Effector CD8-positive, alpha-beta T cell (primary cell): ENCODE data around the gene CNTNAP3.
"Not testable (repeated sequence)": the region's sequence is repeated elsewhere in the genome, so short reads cannot be mapped to it uniquely, and the experiment has no call there.

ENCODE experiments used
- DNase-seq: peaks from one replicate; lab custom pipeline; 2025; lab: John Stamatoyannopoulos, UW
- total RNA-seq, 4 experiments: gene quantifications; one replicate each; lab custom pipeline; 2026; lab: John Stamatoyannopoulos, UW

CNTNAP3 gene
- total RNA-seq: 0 to 0.49 (median 0.09) reads per million in 4 experiments

DNA sequence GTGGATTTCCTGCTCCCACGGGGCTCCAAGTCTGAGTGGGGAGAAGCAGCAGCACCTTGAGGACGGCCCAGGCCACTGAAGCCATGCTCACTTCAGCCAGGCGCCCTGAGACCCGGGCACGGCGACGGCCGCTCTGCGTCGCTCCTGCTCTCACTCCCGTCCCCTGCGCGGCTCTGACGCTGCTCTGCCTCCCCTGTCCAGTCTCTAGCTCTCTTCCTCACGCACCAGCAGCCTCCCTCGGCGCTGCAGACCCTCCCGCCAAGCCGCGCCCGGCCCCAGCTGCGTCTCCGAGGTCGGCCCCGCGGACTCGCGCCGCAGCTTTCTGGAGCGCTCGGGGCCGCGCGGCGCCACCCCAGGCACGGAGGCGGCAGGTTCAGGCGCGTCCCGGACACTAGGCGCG is at the start of gene CNTNAP3:
Gene CNTNAP3, minus strand, starts transcription at position 188 of the 400 bp plus-strand sequence. Its CDS starts 103 bp downstream, at position 85.
- DNase-seq: not testable (repeated sequence)

DNA sequence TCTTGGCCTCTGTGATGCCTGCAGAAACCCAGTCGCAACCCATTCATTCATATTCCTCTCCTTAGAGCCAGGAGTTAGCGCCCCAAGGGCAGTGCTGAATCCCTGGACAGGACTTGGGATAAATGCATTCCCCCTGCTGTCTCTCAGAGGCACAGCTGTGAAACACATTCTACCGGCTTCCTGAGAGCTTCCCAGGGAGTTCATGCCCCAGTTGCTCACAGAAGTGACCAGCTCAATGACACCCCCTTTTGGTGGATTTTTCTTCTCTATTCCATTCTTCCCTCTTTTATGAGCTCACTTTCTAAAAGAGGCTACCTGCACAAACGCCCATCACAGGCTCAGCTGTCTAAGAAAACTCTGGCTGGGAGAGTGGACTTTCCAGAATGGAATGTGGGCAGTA is 8.0 kb downstream of the CNTNAP3 start:
- not testable (repeated sequence) for DNase-seq

DNA sequence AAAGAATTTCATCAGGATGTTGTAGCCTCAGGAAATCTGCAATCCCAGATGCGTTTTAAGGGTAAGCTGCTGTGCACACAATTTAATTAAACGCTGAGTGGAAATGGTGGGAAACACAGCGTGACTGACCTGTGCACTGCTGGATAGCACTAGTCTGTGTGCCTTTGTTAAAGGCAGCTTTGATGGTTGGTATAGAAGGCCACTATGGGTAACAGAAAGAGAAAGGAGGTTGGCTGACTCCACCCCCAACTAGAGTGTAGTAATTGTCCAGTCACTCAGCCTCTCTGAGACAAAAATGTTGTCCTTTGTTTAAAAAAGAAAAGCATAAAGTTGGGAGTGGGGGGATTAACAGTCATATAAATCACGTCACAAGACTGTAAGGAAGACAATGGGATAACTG is 45.5 kb downstream of the CNTNAP3 start:
- DNase-seq: not testable (repeated sequence)

DNA sequence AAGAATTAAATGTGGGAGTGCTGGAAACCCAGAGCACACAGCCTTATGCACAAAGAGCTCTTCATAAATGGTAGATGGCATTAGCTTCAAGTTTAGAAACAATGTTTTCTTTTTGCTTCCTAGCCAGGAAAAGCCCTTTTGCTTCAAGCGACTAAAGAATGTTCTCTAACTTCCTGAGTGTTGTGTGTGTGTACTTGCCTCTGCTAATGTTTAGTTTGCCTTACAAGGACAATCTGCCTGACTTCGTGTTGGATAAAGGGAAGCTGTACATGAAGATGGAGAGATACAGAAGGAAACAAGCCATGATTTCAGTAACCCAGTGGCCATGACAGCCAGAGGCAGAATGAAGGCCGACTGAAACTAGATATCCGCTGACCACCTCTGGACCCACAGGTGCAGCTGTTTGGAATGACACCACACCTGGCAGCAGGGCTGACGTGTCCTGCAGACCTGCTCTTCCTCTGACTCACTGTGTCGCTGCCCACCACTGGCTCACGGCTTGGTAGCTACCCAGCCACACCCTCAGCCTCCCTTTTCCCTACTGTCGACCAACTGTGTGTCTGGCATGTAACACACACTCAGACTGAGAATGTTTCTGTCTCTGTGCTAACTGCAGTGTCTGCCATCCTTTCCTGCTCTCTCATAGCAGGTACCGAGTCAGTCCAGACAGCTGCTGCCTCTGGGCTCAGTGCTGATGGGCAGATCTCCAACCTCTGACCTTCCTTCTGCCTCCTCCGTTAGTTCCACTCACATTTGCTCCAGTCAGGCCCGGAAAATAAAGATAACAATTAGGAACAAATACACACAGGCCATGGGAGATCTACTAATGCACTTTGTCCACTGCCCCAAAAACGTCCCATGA is 55.6 kb downstream of the CNTNAP3 start:
- not testable (repeated sequence) for DNase-seq

DNA sequence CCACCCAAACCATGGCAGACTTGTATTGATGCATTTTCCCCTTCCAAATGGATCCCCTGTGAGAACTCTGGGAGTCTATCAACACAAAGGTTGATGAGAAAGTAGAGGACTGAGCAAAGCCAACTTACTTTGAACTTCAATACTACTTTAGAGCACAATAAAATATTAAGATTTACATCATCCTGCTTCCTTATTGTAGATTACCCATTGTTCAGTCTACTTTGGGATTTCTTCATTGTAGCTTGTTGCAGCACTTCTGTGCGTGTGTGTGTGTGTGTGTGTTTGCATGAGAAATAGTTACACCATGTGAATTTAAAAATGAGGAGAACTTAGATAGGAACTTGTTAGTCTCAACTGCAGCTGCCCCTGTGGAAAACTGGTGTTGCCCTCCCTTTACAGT is 72.0 kb downstream of the CNTNAP3 start:
- not testable (repeated sequence) for DNase-seq

DNA sequence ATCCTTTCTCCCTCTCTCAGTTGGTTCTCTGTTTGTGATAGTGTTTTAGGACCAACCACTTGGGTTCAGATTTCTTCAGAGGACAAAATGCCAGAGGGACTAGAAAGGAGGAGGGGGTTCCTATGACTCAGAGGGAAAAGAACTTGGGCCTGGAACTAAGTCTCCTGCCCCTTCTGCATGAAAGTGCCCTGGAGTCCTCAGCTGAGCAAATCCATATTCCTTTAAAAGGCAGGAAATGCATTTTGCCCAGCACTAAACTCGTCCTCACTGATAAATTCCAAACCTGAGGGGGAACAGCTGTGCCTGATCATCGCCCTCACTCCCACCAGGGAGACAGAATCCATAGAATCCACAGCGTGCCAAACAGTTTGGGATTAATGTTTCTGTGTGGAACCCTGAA is 78.2 kb downstream of the CNTNAP3 start:
- DNase-seq: not testable (repeated sequence)

DNA sequence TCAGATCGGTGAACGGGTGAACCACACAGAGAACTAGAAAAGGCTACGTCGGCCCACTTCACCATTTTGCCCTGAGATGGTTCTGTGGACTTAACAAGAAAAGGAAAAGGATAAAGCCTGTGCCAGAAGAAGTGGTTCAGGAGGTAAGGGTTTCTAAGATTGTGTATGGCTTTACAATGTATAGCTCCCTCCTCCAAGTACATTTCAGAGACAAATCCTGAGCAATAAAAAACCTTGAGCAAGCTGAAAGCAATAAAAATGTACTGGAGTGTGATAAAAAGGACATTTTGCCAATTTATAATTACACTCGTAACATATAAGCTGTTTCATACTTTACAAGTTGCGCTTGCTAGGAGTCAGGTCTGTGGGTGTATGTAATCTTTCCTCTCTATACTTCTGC is 81.3 kb downstream of the CNTNAP3 start:
- DNase-seq: not testable (repeated sequence)

DNA sequence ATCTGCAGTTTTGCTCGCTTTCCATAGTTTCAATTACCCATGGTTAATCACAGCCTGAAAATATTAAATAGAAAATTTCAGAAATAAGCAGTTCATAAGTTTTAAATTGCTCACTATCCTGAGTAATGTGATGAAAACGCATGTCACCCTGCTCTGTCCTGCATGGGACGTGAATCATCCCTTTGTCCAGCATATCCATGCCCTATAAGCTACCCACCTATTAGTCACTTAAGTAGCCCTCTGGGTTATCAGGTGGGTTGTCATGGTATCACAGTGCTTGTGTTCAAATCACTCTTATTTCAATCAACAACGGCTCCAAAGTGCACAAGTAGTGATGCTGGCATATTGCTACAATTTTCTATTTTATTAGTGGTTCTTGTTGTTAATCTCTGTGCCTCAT is 82.1 kb downstream of the CNTNAP3 start:
- DNase-seq: not testable (repeated sequence)

DNA sequence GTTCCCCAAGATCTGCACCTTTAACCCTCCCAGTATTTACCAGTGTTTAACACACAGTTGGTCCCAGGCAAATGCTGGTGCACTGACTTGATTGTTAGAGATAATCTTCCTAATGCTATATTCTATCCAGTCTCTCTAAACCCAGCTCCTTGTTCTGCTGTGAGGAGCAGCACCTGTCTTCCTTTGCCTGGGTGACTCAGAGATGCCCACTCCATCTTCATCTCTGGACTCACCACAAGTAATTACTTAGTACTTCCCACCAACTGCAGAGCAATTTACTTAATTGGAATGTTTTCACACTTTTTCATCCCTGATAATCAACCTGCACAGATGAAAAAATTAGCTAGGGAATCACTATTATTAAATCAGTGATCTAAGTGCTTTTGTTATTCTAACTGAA is 87.6 kb downstream of the CNTNAP3 start:
- DNase-seq: not testable (repeated sequence)

DNA sequence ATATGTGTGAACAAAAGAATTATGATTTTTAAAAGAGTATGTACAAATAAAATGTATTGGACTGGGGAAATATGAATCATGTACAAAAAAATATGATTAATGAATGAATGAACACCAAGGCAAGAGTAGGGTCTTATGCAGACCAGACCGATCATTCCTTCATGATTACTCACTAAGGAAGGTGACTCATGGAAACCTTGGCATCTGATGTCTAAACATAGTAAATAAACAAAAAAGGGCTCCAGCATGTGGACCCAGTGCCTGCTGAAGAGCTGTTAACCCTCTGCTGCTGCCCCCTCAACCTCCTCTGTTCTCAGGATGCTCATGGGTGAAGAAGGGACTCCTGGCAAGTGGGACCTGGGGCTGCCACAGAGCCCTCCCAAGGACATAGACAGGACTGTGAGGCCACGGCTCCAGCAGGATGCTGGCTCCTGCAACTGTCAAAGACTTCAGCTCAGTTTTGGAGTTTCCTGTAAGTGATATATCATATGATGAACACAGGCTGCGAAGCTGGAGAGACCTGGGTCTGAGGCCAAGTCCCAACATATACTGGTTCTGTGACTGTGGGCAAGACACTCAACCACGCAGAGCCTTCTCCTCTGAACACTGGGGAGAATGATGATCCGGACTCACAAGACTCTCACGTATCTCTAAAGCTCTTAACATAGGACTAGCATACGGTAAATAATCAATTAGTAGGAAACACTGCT is 89.8 kb downstream of the CNTNAP3 start:
- DNase-seq: not testable (repeated sequence)

DNA sequence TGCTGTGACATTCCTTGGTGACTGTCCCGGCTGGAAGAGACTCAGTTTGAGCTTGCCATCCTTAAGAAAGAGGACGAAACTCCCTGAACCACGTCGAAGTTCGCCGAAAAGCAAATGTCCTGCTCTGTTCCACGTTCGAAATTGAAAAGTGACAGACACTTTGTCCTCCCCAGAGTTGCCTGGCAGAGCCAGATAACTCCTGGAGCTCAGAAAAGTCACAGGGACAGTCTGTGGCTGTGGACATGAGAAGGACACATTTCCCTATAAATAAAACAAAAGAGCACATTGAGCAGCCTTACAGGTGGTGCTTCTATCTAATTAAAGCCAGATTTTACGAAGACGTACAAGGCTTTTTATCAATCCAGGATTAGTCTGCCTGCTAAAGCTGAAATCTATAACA is 116.6 kb downstream of the CNTNAP3 start:
- not testable (repeated sequence) for DNase-seq

DNA sequence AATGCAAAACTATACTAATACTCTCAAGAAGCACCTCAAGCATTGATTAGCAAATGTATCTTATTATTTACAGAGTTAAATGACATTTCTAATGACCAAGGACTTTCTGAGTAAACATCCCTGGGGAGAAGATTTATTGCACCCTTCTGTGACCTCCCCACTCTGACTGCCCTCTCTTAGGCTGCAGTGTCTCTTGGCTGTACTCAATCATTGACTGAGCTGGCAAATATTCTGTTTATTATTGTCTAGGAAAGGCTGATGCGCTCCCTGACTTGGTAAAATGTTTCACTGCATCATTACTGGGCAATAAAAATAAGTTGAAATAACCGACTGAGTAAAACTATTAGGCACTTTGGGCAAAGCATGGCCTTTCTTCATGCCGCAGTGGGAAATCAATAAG is 130.3 kb downstream of the CNTNAP3 start:
- DNase-seq: not testable (repeated sequence)

DNA sequence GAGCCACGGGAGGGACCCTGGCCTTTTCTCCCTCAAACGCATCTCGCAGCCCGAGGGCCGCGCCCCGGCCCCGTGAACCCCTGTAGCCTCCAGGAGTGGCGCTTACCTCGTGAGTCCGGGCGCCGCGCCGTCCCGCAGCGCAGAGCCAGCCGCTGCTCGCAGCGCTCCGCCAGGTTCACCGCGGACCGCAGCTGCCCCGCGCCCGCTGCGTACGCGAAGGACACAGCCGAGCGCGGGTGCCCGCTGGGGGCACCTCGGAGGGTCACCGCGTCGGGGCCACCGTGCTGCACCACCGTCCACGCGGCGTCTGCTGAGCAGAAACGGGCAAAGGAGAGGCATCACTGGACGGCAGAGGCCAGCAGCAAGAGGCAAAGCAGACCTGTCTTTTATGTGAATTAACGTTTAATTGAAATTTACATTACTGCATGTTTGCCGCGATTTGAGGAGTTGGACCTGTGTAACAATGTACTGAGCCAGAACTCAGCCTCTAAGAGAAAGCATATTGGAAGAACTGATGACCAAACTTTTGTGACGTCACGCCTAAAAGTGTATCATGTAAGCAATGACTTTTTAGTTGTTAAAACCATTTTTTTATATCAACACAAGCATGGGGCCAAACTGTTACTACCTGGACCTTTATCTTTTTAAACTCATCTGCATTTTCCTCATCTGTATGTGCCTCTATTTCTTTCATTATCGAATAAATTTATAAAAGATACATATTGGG is 155.0 kb downstream of the CNTNAP3 start:
- DNase-seq: not testable (repeated sequence)

DNA sequence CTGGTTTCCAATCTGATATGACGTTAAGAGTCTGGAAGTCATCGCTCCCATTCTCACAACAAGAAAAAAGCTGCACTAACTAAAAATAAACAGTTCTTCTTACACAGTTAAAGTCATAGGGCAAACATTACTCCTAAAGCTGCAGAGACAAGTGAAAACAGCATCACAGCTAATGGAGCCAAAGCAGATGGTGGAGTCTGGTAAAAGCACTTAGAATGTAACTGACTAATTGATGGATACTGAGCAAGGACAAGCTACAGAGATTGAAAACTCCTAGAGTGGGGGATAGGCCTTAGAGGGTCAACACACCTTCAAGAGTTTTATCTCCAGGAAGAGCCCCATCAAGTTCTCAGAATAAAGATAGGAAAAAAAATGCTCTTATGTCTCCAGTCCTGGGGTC is 166.6 kb downstream of the CNTNAP3 start:
- not testable (repeated sequence) for DNase-seq

DNA sequence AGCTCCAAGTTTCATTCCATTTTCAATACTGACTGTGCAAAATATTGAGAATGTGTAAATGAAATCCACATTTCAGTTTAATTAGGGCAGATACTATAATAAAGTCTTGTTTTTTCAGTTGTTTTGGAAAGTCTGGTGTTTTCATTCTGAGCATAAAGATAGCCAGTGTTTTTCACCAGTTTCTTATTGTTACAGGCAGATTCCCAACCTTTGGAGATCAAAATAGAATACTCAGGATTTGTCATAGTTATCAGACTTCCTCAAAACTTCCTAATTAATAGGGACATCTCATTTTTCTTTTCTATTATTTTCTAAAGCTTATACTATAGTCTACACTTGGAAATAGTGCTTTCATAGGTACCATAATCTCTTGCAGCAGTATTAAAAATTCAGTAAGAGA is 176.2 kb downstream of the CNTNAP3 start:
- DNase-seq: not testable (repeated sequence)

DNA sequence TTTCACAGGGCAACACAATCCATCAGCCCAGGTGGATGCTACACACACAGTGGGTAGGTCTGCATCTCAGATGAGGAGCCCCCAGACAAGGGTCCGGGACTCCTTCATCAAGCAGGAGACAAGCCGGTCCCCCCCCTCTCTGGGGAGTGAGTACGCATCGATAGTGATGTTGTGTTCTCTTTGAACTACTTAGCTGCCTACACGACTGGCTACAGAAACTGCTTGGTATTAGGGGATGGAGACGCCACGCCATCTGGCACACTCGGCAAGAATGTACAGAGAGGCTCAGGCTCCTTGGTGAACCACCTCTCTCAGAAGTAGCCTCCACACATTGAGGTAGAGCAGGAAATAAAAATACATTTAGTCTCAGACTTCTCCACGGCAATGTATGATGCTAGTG is 179.8 kb downstream of the CNTNAP3 start:
- no peak for DNase-seq

DNA sequence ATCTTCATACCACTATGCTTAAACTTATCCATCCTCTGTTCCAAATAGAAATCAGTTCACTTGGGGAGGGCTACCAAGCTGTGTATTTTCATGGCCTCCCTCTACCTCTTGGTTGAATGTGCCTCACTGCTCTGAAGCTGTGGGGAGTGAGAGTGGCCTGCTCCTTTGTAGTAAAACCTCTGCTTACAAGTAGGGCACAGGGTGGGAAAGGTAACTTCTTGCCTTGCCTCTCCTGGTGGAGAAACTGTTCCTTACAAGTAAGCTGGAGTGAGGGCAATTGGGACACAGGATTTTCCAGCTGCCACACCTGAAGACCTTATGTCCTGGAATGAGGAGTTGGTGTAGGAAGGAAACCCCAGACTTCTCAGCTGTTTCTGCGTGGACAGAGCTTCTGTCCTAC is 190.8 kb downstream of the CNTNAP3 start:
- not testable (repeated sequence) for DNase-seq

DNA sequence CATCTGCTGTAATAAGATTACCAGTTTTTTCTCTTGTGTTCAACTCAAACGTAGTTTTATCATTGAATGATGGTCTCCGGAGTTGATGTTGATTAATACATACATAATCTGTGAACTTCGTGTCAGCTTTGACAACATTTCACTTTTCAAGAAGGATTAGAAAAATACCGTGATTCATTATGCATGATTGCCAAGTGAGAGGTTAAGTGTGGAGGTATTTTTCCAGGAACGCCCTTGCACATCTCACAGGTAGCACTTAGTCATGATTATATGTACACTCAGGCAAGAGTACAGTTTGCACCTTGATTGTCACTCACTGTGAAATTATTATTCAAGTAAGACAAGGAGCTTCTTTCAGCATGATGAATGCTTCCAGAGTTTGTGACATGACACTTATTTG is 202.7 kb downstream of the CNTNAP3 start:
- not testable (repeated sequence) for DNase-seq

DNA sequence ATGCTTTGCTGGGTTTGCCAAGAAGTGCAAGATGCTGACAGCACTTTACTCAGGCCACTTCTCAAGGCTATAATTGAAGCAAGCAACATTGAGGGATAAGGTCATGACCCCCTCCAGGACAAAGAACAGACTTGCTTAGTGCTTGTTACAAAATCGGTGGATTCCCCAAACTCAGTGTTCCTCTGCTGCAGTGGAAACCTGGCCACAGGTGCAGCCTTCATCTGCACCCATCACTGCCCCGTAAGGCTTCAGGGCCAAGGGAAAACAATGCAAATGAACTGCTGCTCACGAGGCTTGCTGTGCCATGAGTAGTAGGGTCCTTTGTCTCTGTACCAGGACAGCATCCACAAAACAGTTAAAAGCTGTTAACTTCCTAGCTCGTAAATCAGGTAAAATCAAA is 205.4 kb downstream of the CNTNAP3 start:
- not testable (repeated sequence) for DNase-seq

DNA sequence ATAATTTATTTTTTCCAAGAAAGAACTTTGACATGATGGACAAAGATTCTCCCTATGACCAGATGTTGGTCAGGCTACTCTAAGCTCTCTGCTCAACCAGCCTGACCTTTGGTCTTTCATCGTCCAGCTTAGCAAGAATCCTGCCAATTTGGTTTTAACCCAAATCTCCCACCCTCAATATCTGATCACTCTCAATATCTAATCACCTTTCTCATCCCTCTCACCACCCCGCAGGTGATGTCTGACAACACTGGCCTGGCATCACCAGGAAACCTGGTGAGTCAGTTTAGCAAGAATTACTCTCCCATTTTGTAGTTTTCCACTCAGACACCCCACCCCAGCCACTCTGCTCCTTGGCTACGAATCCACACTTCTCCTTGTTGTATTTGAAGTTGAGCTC is 207.9 kb downstream of the CNTNAP3 start:
- DNase-seq: not testable (repeated sequence)

DNA sequence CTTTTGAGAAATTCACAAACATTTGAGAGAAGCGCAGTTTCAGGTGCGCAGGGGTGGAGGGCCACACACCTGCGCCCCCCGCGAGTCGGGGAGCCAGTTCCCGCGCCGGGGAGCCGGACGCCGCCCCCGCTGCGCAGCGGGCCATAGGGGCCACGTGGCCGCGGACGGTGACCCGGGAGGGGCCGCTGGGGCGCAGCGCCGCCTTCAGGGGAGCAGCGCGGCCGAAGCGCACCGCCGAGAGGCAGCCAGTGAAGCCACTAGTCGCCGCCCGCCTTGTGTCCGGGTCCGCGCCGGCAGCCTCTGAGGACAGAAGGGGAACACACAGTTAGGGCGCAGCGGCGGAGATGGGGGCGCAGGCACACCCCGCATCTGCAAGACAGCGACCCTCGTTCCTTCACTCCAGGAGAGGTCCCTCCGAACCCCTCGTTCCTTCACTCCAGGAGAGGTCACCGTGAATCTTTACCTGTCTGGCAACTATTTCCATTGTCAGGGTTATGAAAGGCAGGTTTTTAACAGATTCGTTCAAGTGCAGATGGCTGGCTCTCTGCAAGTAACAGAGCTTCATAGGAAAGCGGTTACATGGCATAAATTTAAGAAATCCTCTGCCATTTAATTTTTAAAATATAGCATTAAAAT is 209.2 kb downstream of the CNTNAP3 start:
- not testable (repeated sequence) for DNase-seq

DNA sequence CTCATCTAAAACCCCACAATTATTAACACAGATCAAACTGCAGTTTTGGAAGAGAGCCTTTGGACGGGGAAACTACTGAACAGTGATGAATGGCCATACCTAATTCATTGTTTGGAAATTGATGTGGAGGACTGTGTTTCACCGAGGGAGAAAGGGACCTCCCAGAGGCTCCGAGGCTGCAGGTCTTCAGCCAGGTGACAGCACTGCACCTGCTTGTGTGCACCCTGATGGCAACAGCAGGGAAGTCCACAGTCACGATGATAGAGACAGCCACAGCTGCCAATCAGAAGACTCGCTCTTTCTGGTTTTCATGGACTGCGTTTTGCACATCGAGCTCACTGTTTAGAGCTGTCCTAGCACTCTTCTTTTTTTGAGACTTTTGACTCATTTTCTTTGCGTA is 214.4 kb downstream of the CNTNAP3 start:
- DNase-seq: not testable (repeated sequence)
